ENCODE measurements around the gene BRD2. TPM values are rescaled to one million over a fixed set of nuclear protein-coding genes. Genes with fewer than 3 reads are reported as not detected.
A peak's percentile ranks its signal among the peaks of the same experiment; 100 is the strongest.
"Not testable (repeated sequence)": the region's sequence is repeated elsewhere in the genome, so short reads cannot be mapped to it uniquely, and the experiment has no call there.

Gene BRD2
- 151 TPM for polyA plus RNA-seq (2013, experiment 1 of 2; ENCODE audit: insufficient read length)
- 128 TPM for polyA plus RNA-seq (2013, experiment 2 of 2; ENCODE audit: insufficient read length)

- DNase-seq, result peak; percentile 96
Measured at GRCh38 chr6:32968093-32968866, at the start of gene BRD2. BRD2 (plus strand) TSS chr6:32968594; CDS start chr6:32972899, 4,305 bp downstream.

GRCh38 chr6:32920715-32921114, 47.7 kb upstream of the BRD2 start:
- DNase-seq, result no peak

GRCh38 chr6:32922083-32922482, 46.3 kb upstream of the BRD2 start:
- no peak for DNase-seq

- DNase-seq, result no peak
Measured at GRCh38 chr6:32931211-32931610, 37.2 kb upstream of the BRD2 start.

GRCh38 chr6:32932132-32932868, 36.1 kb upstream of the BRD2 start:
- DNase-seq, result peak; percentile 46

GRCh38 chr6:32933661-32934085, 34.7 kb upstream of the BRD2 start:
- peak; percentile 72 for DNase-seq

GRCh38 chr6:32935551-32936238, 32.7 kb upstream of the BRD2 start:
- DNase-seq, result no peak

- no peak for DNase-seq
Measured at GRCh38 chr6:32936239-32937152, 31.9 kb upstream of the BRD2 start.

- DNase-seq, result no peak
Measured at GRCh38 chr6:32937230-32937633, 31.2 kb upstream of the BRD2 start.

GRCh38 chr6:32938494-32938893, 29.9 kb upstream of the BRD2 start:
- DNase-seq, result no peak

- peak; percentile 64 for DNase-seq
Measured at GRCh38 chr6:32940656-32941213, 27.7 kb upstream of the BRD2 start, which contains the start of gene HLA-DMB. HLA-DMB (minus strand) TSS chr6:32941028; CDS start chr6:32940807, 221 bp downstream.

GRCh38 chr6:32941214-32941768, 27.1 kb upstream of the BRD2 start:
- no peak for DNase-seq

GRCh38 chr6:32942555-32943123, 25.8 kb upstream of the BRD2 start:
- not testable (repeated sequence) for DNase-seq

- no peak for DNase-seq
Measured at GRCh38 chr6:32943864-32944649, 24.3 kb upstream of the BRD2 start.

- DNase-seq, result no peak
Measured at GRCh38 chr6:32945108-32945760, 23.2 kb upstream of the BRD2 start.

- no peak for DNase-seq
Measured at GRCh38 chr6:32945953-32946352, 22.4 kb upstream of the BRD2 start.

GRCh38 chr6:32946893-32947292, 21.5 kb upstream of the BRD2 start:
- DNase-seq, result no peak

- DNase-seq, result peak; percentile 48
Measured at GRCh38 chr6:32947552-32948465, 20.6 kb upstream of the BRD2 start.
